Activated T-cell treated with anti-CD3 and anti-CD28 coated beads for 4 hours (primary cell): ENCODE measurements around the gene ROR2.

Experiments
- DNase-seq: peaks from one replicate; pipeline ENCODE4 v3.0.0-alpha.2; 2020

The ROR2 gene

GRCh38 chr9:91836515-91836914 is 113.5 kb downstream of the ROR2 start:
- DNase-seq = no peak

GRCh38 chr9:91835632-91836031 is 114.4 kb downstream of the ROR2 start:
- DNase-seq = no peak

GRCh38 chr9:91835216-91835615 is 114.8 kb downstream of the ROR2 start:
- no peak for DNase-seq

GRCh38 chr9:91834740-91835139 is 115.3 kb downstream of the ROR2 start:
- no peak for DNase-seq

GRCh38 chr9:91833878-91834255 is 116.2 kb downstream of the ROR2 start:
- DNase-seq = no peak

GRCh38 chr9:91833096-91833877 is 116.7 kb downstream of the ROR2 start:
- DNase-seq = no peak

- DNase-seq = no peak
Observed at GRCh38 chr9:91832322-91832721, 117.7 kb downstream of the ROR2 start.

- DNase-seq = no peak
Observed at GRCh38 chr9:91825866-91826265, 124.2 kb downstream of the ROR2 start.

GRCh38 chr9:91825422-91825821 is 124.6 kb downstream of the ROR2 start:
- DNase-seq = no peak

- no peak for DNase-seq
Observed at GRCh38 chr9:91824601-91825305, 125.3 kb downstream of the ROR2 start.

- no peak for DNase-seq
Observed at GRCh38 chr9:91824151-91824550, 125.9 kb downstream of the ROR2 start.

- no peak for DNase-seq
Observed at GRCh38 chr9:91820949-91821880, 128.8 kb downstream of the ROR2 start.

GRCh38 chr9:91820126-91820750 is 129.8 kb downstream of the ROR2 start:
- DNase-seq = no peak

GRCh38 chr9:91818647-91819403 is 131.2 kb downstream of the ROR2 start:
- DNase-seq = no peak

- no peak for DNase-seq
Observed at GRCh38 chr9:91818225-91818585, 131.8 kb downstream of the ROR2 start.

GRCh38 chr9:91817493-91818224 is 132.4 kb downstream of the ROR2 start:
- DNase-seq = no peak

GRCh38 chr9:91817106-91817492 is 132.9 kb downstream of the ROR2 start:
- DNase-seq = no peak

- DNase-seq = no peak
Observed at GRCh38 chr9:91816356-91816755, 133.7 kb downstream of the ROR2 start.

- DNase-seq = no peak
Observed at GRCh38 chr9:91815896-91816295, 134.1 kb downstream of the ROR2 start.

GRCh38 chr9:91814753-91815152 is 135.3 kb downstream of the ROR2 start:
- no peak for DNase-seq

- no peak for DNase-seq
Observed at GRCh38 chr9:91814201-91814600, 135.8 kb downstream of the ROR2 start.
